PC-3 (cell line): ENCODE measurements around the gene ZFP92. TPM values are rescaled to one million over a fixed set of nuclear protein-coding genes. Genes with fewer than 3 reads are reported as not detected.

ENCODE experiments used
- ATAC-seq: fragments of 200-7000 bp; cut with Tn5 transposase; 2 replicates; pipeline ENCODE4 v1.9.1; 2020; ENCODE audit warnings: mild to moderate bottlenecking, moderate library complexity
- BruUV-seq: library from RNA; stranded (reverse); fragments of 400-500 nt; replicated peaks from 2 replicates; lab custom pipeline; 2021; lab: Mats Ljungman, UMichigan
- CTCF ChIA-PET: fragments of 300-600 bp; sonication (Branson Sonifier 250); formaldehyde crosslinking; loops from one replicate; lab custom pipeline; 2022; ENCODE audit warnings: antibody characterized with exemption; lab: Charles Lee
- POLR2A ChIA-PET: fragments of 300-600 bp; sonication (Branson Sonifier 250); formaldehyde crosslinking; loops from one replicate; lab custom pipeline; 2022; ENCODE audit warnings: antibody characterized with exemption; ENCODE audit not compliant: unreplicated experiment; lab: Charles Lee
- DNase-seq: peaks from one replicate; pipeline ENCODE4 v3.0.0-alpha.2; 2015
- H2AFZ ChIP-seq: fragments of 300-600 bp; sonication (generic); 2 replicates; pipeline ENCODE4 v1.6.0; 2016; ENCODE audit warnings: antibody characterized with exemption, low read length
- H3F3A ChIP-seq: fragments of 300-600 bp; sonication (generic); one replicate; pipeline ENCODE4 v1.6.0; 2017; ENCODE audit warnings: antibody characterized with exemption, low read length, control low read depth, mild to moderate bottlenecking; ENCODE audit not compliant: unreplicated experiment
- H3K27ac ChIP-seq: fragments of 300-600 bp; sonication (generic); 2 replicates; pipeline ENCODE4 v1.5.1; 2016; ENCODE audit warnings: mild to moderate bottlenecking, low read length
- H3K27me3 ChIP-seq: fragments of 300-600 bp; sonication (generic); 2 replicates; pipeline ENCODE4 v1.6.1; 2016; ENCODE audit warnings: low read length, mixed read lengths
- H3K36me3 ChIP-seq: fragments of 300-600 bp; sonication (generic); 2 replicates; pipeline ENCODE4 v1.6.1; 2016; ENCODE audit warnings: low read depth, mixed run types, low read length, mixed read lengths
- H3K4me1 ChIP-seq: fragments of 300-600 bp; sonication (generic); 2 replicates; pipeline ENCODE4 v1.5.1; 2016; ENCODE audit warnings: low read length; ENCODE audit not compliant: insufficient read depth
- H3K4me2 ChIP-seq: fragments of 300-600 bp; sonication (generic); 2 replicates; pipeline ENCODE4 v1.6.0; 2016; ENCODE audit warnings: low read length
- H3K4me3 ChIP-seq: fragments of 300-600 bp; sonication (generic); 2 replicates; pipeline ENCODE4 v1.5.1; 2016; ENCODE audit warnings: mild to moderate bottlenecking, low read length, mixed read lengths
- H3K79me2 ChIP-seq: fragments of 300-600 bp; sonication (generic); 2 replicates; pipeline ENCODE4 v1.6.1; 2017; ENCODE audit warnings: low read length, mixed read lengths
- H3K9ac ChIP-seq: fragments of 300-600 bp; sonication (generic); 2 replicates; pipeline ENCODE4 v1.6.0; 2016; ENCODE audit warnings: mild to moderate bottlenecking, low read length
- H3K9me2 ChIP-seq: fragments of 300-600 bp; sonication (generic); replicated peaks from 2 replicates; pipeline ENCODE4 v1.6.1; 2016; ENCODE audit warnings: mixed run types, low read length, mixed read lengths
- H3K9me3 ChIP-seq: fragments of 300-600 bp; sonication (generic); 2 replicates; pipeline ENCODE4 v1.6.1; 2016; ENCODE audit warnings: low read length, mixed read lengths
- H4K20me1 ChIP-seq: fragments of 300-600 bp; sonication (generic); 2 replicates; pipeline ENCODE4 v1.6.1; 2016; ENCODE audit warnings: low read length, mixed read lengths
- CTCF ChIP-seq: fragments of 300-600 bp; sonication (generic); conservative IDR thresholded peaks from 2 replicates; pipeline ENCODE4 v1.5.1; 2017; ENCODE audit warnings: antibody characterized with exemption, low read depth, mild to moderate bottlenecking, low read length
- EZH2 ChIP-seq: fragments of 300-600 bp; sonication (generic); IDR thresholded peaks from one replicate; pipeline ENCODE4 v1.6.1; 2017; ENCODE audit warnings: antibody characterized with exemption, mild to moderate bottlenecking, low read length; ENCODE audit not compliant: unreplicated experiment
- EZH2phosphoT487 ChIP-seq: fragments of 300-600 bp; sonication (generic); IDR thresholded peaks from 2 replicates; pipeline ENCODE4 v1.6.1; 2018; ENCODE audit warnings: mild to moderate bottlenecking, antibody characterized with exemption, low read length, borderline replicate concordance
- intact Hi-C: fragments of 100-400 bp; cut with micrococcal nuclease; formaldehyde crosslinking; loops from 2 replicates; pipeline ENCODE4 v1.9.0; 2023
- total RNA-seq: library from RNA; depleted of rRNA; stranded (reverse); fragments of >200 nt; gene quantifications from 2 replicates; pipeline ENCODE4 v1.2.3, GENCODE V29; 2014

ZFP92 gene
- total RNA-seq, 1 experiment from 2014 or later = not detected

GRCh38 chrX:153441296-153441695 lies 30.0 kb downstream of the ZFP92 start:
- H3K9me3 ChIP-seq = no peaks in the 10 kb centered on the region
- no peaks in the 10 kb centered on the region for H3K36me3 ChIP-seq
- no peaks in the 10 kb centered on the region for H4K20me1 ChIP-seq
- TF ChIP-seq EZH2 (no peak), EZH2phosphoT487 (no peak), CTCF (no peak)
- H3K4me2 ChIP-seq = no peak overlapping the region
- DNase-seq (no peak), ATAC-seq (no peak)
- no peaks in the 10 kb centered on the region for H3F3A ChIP-seq
- intact Hi-C loops = no loop called here
- no peaks in the 10 kb centered on the region for H3K27me3 ChIP-seq
- no peak overlapping the region for H2AFZ ChIP-seq
- CTCF ChIA-PET = no interaction called here
- no peak overlapping the region for H3K27ac ChIP-seq
- H3K79me2 ChIP-seq = no peaks in the 10 kb centered on the region
- no peaks in the 10 kb centered on the region for H3K9me2 ChIP-seq
- no peak overlapping the region for H3K9ac ChIP-seq
- BruUV-seq = no TSS peak
- peaks cover 6% of the 10 kb centered on the region; the same call in 1 of the 2 replicates for H3K4me1 ChIP-seq
- POLR2A ChIA-PET = no interaction called here
- no peak overlapping the region for H3K4me3 ChIP-seq

GRCh38 chrX:153441981-153442380 lies 30.7 kb downstream of the ZFP92 start:
- no peak overlapping the region for H3K9ac ChIP-seq
- no peak overlapping the region for H3K4me3 ChIP-seq
- POLR2A ChIA-PET = no interaction called here
- no peak overlapping the region for H3K27ac ChIP-seq
- H4K20me1 ChIP-seq = no peaks in the 10 kb centered on the region
- H3K36me3 ChIP-seq = no peaks in the 10 kb centered on the region
- intact Hi-C loops = no loop called here
- no peaks in the 10 kb centered on the region for H3K79me2 ChIP-seq
- no peaks in the 10 kb centered on the region for H3K9me3 ChIP-seq
- ATAC-seq (no peak), DNase-seq (no peak)
- no peaks in the 10 kb centered on the region for H3F3A ChIP-seq
- CTCF ChIA-PET = no interaction called here
- no peaks in the 10 kb centered on the region for H3K27me3 ChIP-seq
- TF ChIP-seq CTCF (no peak), EZH2phosphoT487 (no peak), EZH2 (no peak)
- H2AFZ ChIP-seq = no peak overlapping the region
- no peak overlapping the region for H3K4me2 ChIP-seq
- peaks cover 6% of the 10 kb centered on the region; the same call in 1 of the 2 replicates for H3K4me1 ChIP-seq
- BruUV-seq = no TSS peak
- no peaks in the 10 kb centered on the region for H3K9me2 ChIP-seq

- ATAC-seq (no peak), DNase-seq (no peak)
- Histone ChIP-seq H3F3A (no peaks in the 10 kb centered on the region), H3K4me3 (no peak overlapping the region), H2AFZ (no peak overlapping the region), H3K9me3 (no peaks in the 10 kb centered on the region), H3K27ac (no peak overlapping the region), H3K9ac (no peak overlapping the region), H3K4me2 (no peak overlapping the region), H3K36me3 (no peaks in the 10 kb centered on the region), H3K9me2 (no peaks in the 10 kb centered on the region), H3K79me2 (no peaks in the 10 kb centered on the region), H4K20me1 (no peaks in the 10 kb centered on the region), H3K4me1 (peaks cover 6% of the 10 kb centered on the region; the same call in 1 of the 2 replicates), H3K27me3 (no peaks in the 10 kb centered on the region)
- intact Hi-C loops = no loop called here
- BruUV-seq = no TSS peak
- CTCF ChIA-PET = no interaction called here
- TF ChIP-seq EZH2 (no peak), EZH2phosphoT487 (no peak), CTCF (no peak)
- POLR2A ChIA-PET = no interaction called here
Measured at GRCh38 chrX:153442463-153442862, 31.2 kb downstream of the ZFP92 start.
